CMK (cell line): Measurements from ENCODE around the gene PARD3B.

ENCODE experiments used
- DNase-seq: peaks from one replicate; pipeline ENCODE4 v3.0.0-alpha.2; 2010; ENCODE audit warnings: low read depth

The PARD3B gene

GRCh38 chr2:204842661-204843485, 297.6 kb downstream of the PARD3B start:
- DNase-seq, result no peak

GRCh38 chr2:204846471-204846870, 301.2 kb downstream of the PARD3B start:
- DNase-seq, result no peak

- no peak for DNase-seq
These were observed 304.6 kb downstream of the PARD3B start for GRCh38 chr2:204849892-204850291.

GRCh38 chr2:204850581-204850980, 305.3 kb downstream of the PARD3B start:
- DNase-seq, result no peak

GRCh38 chr2:204853905-204854304, 308.6 kb downstream of the PARD3B start:
- no peak for DNase-seq

- no peak for DNase-seq
These were observed 315.0 kb downstream of the PARD3B start for GRCh38 chr2:204860274-204860673.

GRCh38 chr2:204862809-204863208, 317.5 kb downstream of the PARD3B start:
- DNase-seq, result no peak

- no peak for DNase-seq
These were observed 318.1 kb downstream of the PARD3B start for GRCh38 chr2:204863336-204863735.

GRCh38 chr2:204869132-204869823, 324.0 kb downstream of the PARD3B start:
- DNase-seq, result no peak

GRCh38 chr2:204870053-204870452, 324.8 kb downstream of the PARD3B start:
- DNase-seq, result no peak

- no peak for DNase-seq
These were observed 326.1 kb downstream of the PARD3B start for GRCh38 chr2:204871231-204871953.

GRCh38 chr2:204876311-204876710, 331.0 kb downstream of the PARD3B start:
- DNase-seq, result no peak

- no peak for DNase-seq
These were observed 332.4 kb downstream of the PARD3B start for GRCh38 chr2:204877691-204878090.

GRCh38 chr2:204880928-204881327, 335.7 kb downstream of the PARD3B start:
- DNase-seq, result no peak

GRCh38 chr2:204881655-204882054, 336.4 kb downstream of the PARD3B start:
- no peak for DNase-seq

- DNase-seq, result no peak
These were observed 340.5 kb downstream of the PARD3B start for GRCh38 chr2:204885747-204886146.

GRCh38 chr2:204886713-204887112, 341.4 kb downstream of the PARD3B start:
- no peak for DNase-seq

- DNase-seq, result no peak
These were observed 342.9 kb downstream of the PARD3B start for GRCh38 chr2:204888222-204888621.

- DNase-seq, result no peak
These were observed 345.4 kb downstream of the PARD3B start for GRCh38 chr2:204890680-204891079.

- DNase-seq, result no peak
These were observed 346.5 kb downstream of the PARD3B start for GRCh38 chr2:204891739-204892138.

GRCh38 chr2:204892506-204893255, 347.4 kb downstream of the PARD3B start:
- DNase-seq, result no peak

GRCh38 chr2:204896146-204896545, 350.9 kb downstream of the PARD3B start:
- no peak for DNase-seq
